Caco-2 (cell line): ENCODE measurements around the gene TMEM150C. TPM values are rescaled to one million over a fixed set of nuclear protein-coding genes. Genes with fewer than 3 reads are reported as not detected.

ENCODE experiments used
- BruUV-seq: library from RNA; stranded (reverse); fragments of 400-500 nt; replicated peaks from 2 replicates; lab custom pipeline; 2021; lab: Mats Ljungman, UMichigan
- CTCF ChIA-PET: fragments of 300-600 bp; sonication (Branson Sonifier 250); formaldehyde crosslinking; loops from one replicate; lab custom pipeline; 2022; ENCODE audit warnings: antibody characterized with exemption; lab: Charles Lee
- POLR2A ChIA-PET: fragments of 300-600 bp; sonication (Branson Sonifier 250); formaldehyde crosslinking; loops from one replicate; lab custom pipeline; 2022; ENCODE audit warnings: antibody characterized with exemption; lab: Charles Lee
- DNase-seq, 2 experiments: peaks; one replicate each; pipeline versions ENCODE4 v3.0.0 to v3.0.0-alpha.2; 2020 to 2022
- H3K27me3 ChIP-seq: replicated peaks from 2 replicates; pipeline ENCODE4 v1.6.0; 2011; ENCODE audit warnings: low read length; ENCODE audit not compliant: control insufficient read depth, insufficient read depth
- H3K36me3 ChIP-seq: 2 replicates; pipeline ENCODE4 v1.5.1; 2011; ENCODE audit warnings: low read length; ENCODE audit not compliant: control insufficient read depth, insufficient read depth
- H3K4me1 ChIP-seq: fragments of 250-450 bp; sonication (Bioruptor Pico); 2 replicates; pipeline ENCODE4 v1.5.1; 2020; ENCODE audit warnings: mild to moderate bottlenecking
- H3K4me3 ChIP-seq: 2 replicates; pipeline ENCODE4 v1.5.1; 2011; ENCODE audit warnings: low read depth, mild to moderate bottlenecking, control low read depth, low read length
- H3K9me3 ChIP-seq: fragments of 250-450 bp; sonication (Bioruptor Pico); 2 replicates; pipeline ENCODE4 v1.5.1; 2020; ENCODE audit warnings: mild to moderate bottlenecking, moderate library complexity
- H3K27ac Mint-ChIP-seq: one replicate; pipeline ENCODE4 v1.8.0; 2022; ENCODE audit warnings: mixed read lengths; ENCODE audit not compliant: unreplicated experiment
- H3K27me3 Mint-ChIP-seq: one replicate; pipeline ENCODE4 v1.8.0; 2022; ENCODE audit warnings: mixed read lengths; ENCODE audit not compliant: insufficient read depth, unreplicated experiment
- H3K36me3 Mint-ChIP-seq: one replicate; pipeline ENCODE4 v1.8.0; 2022; ENCODE audit warnings: mild to moderate bottlenecking, mixed read lengths; ENCODE audit not compliant: insufficient read depth, unreplicated experiment
- H3K4me1 Mint-ChIP-seq: one replicate; pipeline ENCODE4 v1.8.0; 2022; ENCODE audit warnings: low read depth, mixed read lengths; ENCODE audit not compliant: unreplicated experiment
- H3K4me3 Mint-ChIP-seq: one replicate; pipeline ENCODE4 v1.8.0; 2022; ENCODE audit warnings: mild to moderate bottlenecking, moderate library complexity, mixed read lengths; ENCODE audit not compliant: unreplicated experiment
- H3K9me3 Mint-ChIP-seq: one replicate; pipeline ENCODE4 v1.8.0; 2022; ENCODE audit warnings: mixed read lengths; ENCODE audit not compliant: unreplicated experiment
- intact Hi-C: fragments of 100-400 bp; cut with micrococcal nuclease; formaldehyde crosslinking; loops from one replicate; pipeline ENCODE4 v1.10.0; 2022; ENCODE audit not compliant: unreplicated experiment
- total RNA-seq: library from RNA; stranded (reverse); gene quantifications from 2 replicates; pipeline ENCODE4 v1.2.3, GENCODE V29; 2022
- TF ChIP-seq, protein P1 (sequence below), 2 experiments: fragments of 200-600 bp in 1 of 2; IDR thresholded peaks; 1 replicate in 1 of 2; 2 replicates in 1 of 2; pipeline versions ENCODE4 v1.5.1 to v1.8.0; 2011 to 2022; ENCODE audit warnings: antibody characterized with exemption in 1 of 2, control low read depth in 1 of 2, inconsistent platforms in 1 of 2, low read depth in 1 of 2, low read length in 1 of 2, mild to moderate bottlenecking in 1 of 2, moderate library complexity in 1 of 2; ENCODE audit not compliant: insufficient read depth in 1 of 2, severe bottlenecking in 1 of 2, unreplicated experiment in 1 of 2

Gene TMEM150C
- total RNA-seq, 1 experiment from 2014 or later, result 5.7 TPM

- intact Hi-C loops, result no loop called here
- no peak overlapping the region for H3K4me3 ChIP-seq
- H3K4me1 ChIP-seq, result peaks cover 5% of the 10 kb centered on the region
- H3K36me3 ChIP-seq, result no peaks in the 10 kb centered on the region
- peaks cover 41% of the 10 kb centered on the region for H3K36me3 Mint-ChIP-seq
- H3K27me3 Mint-ChIP-seq, result no peaks in the 10 kb centered on the region
- H3K4me1 Mint-ChIP-seq, result no peaks in the 10 kb centered on the region
- DNase-seq, result no peak
- H3K9me3 ChIP-seq, result no peaks in the 10 kb centered on the region
- no peaks in the 10 kb centered on the region for H3K9me3 Mint-ChIP-seq
- CTCF ChIA-PET, result no interaction called here
- H3K27me3 ChIP-seq, result no peaks in the 10 kb centered on the region
- TF ChIP-seq, protein P1, sequence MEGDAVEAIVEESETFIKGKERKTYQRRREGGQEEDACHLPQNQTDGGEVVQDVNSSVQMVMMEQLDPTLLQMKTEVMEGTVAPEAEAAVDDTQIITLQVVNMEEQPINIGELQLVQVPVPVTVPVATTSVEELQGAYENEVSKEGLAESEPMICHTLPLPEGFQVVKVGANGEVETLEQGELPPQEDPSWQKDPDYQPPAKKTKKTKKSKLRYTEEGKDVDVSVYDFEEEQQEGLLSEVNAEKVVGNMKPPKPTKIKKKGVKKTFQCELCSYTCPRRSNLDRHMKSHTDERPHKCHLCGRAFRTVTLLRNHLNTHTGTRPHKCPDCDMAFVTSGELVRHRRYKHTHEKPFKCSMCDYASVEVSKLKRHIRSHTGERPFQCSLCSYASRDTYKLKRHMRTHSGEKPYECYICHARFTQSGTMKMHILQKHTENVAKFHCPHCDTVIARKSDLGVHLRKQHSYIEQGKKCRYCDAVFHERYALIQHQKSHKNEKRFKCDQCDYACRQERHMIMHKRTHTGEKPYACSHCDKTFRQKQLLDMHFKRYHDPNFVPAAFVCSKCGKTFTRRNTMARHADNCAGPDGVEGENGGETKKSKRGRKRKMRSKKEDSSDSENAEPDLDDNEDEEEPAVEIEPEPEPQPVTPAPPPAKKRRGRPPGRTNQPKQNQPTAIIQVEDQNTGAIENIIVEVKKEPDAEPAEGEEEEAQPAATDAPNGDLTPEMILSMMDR (IDR thresholded peaks at IDR 0.05; ENCODE audit: insufficient read depth in 1 of 2, low read depth in 1 of 2, low read length in 1 of 2, severe bottlenecking in 1 of 2, unreplicated experiment in 1 of 2), result no peak
- H3K27ac Mint-ChIP-seq, result no peak overlapping the region
- H3K4me3 Mint-ChIP-seq, result no peak overlapping the region
- no TSS peak for BruUV-seq
- POLR2A ChIA-PET, result no interaction called here
Measured at GRCh38 chr4:82467471-82467870, 94.3 kb downstream of the TMEM150C start.

GRCh38 chr4:82463221-82463620 is 98.6 kb downstream of the TMEM150C start:
- H3K36me3 Mint-ChIP-seq, result peaks cover 62% of the 10 kb centered on the region
- DNase-seq, result no peak
- H3K27me3 Mint-ChIP-seq, result no peaks in the 10 kb centered on the region
- no peaks in the 10 kb centered on the region for H3K36me3 ChIP-seq
- H3K4me3 ChIP-seq, result no peak overlapping the region
- BruUV-seq, result no TSS peak
- intact Hi-C loops, result loop anchor here (2.0 to 5.0 kb wide), 3 partner anchors 100 to 334 kb away; partner anchors contain the start of gene SCD5
- H3K27me3 ChIP-seq, result no peaks in the 10 kb centered on the region
- no peaks in the 10 kb centered on the region for H3K9me3 ChIP-seq
- H3K4me1 Mint-ChIP-seq, result no peaks in the 10 kb centered on the region
- peaks cover 5% of the 10 kb centered on the region for H3K4me1 ChIP-seq
- ChIA-PET POLR2A (no interaction called here), CTCF (no interaction called here)
- no peak overlapping the region for H3K4me3 Mint-ChIP-seq
- H3K9me3 Mint-ChIP-seq, result no peaks in the 10 kb centered on the region
- H3K27ac Mint-ChIP-seq, result no peak overlapping the region
- TF ChIP-seq, protein P1 (IDR thresholded peaks at IDR 0.05; ENCODE audit: insufficient read depth in 1 of 2, low read depth in 1 of 2, low read length in 1 of 2, severe bottlenecking in 1 of 2, unreplicated experiment in 1 of 2), result no peak

DNA sequence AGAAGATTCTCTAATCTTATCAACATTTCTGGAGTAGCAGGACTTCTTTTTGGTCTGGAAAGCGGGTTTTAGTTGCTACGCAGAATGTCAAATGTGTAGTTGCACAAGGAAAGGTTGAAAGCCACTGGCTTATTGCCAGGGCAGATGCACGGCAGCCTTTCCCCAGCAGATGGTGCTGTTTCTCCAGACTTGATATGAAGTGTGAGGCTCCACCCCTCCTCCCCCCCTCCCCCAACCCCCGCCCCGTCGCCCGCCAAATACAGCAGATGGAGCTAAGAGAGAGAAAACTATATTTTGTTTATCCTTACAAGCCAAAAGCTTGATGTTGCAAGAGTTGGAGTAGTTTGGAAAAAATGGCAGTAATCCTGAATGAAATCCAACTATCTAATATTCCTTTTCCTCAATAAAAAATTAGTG is 99.4 kb downstream of the TMEM150C start:
- CTCF ChIA-PET, result interaction anchor here (0.6 to 1.1 kb wide), 19 partner anchors 9 to 822 kb away, joined by 3 to 9 read pairs (median 4); partner anchors contain the start of gene COQ2
- peak; percentile 82 to 88 for DNase-seq
- peaks cover 5% of the 10 kb centered on the region for H3K4me1 ChIP-seq
- BruUV-seq, result no TSS peak
- Mint-ChIP-seq H3K4me3 (no peak overlapping the region), H3K36me3 (peaks cover 64% of the 10 kb centered on the region), H3K27ac (no peak overlapping the region), H3K27me3 (no peaks in the 10 kb centered on the region), H3K9me3 (no peaks in the 10 kb centered on the region), H3K4me1 (no peaks in the 10 kb centered on the region)
- POLR2A ChIA-PET, result no interaction called here
- intact Hi-C loops, result loop anchor here (1.0 to 5.0 kb wide), 5 partner anchors 100 to 335 kb away; partner anchors contain the start of gene SCD5
- no peaks in the 10 kb centered on the region for H3K9me3 ChIP-seq
- TF ChIP-seq, protein P1 (IDR thresholded peaks at IDR 0.05; ENCODE audit: insufficient read depth in 1 of 2, low read depth in 1 of 2, low read length in 1 of 2, severe bottlenecking in 1 of 2, unreplicated experiment in 1 of 2), result peak; percentile 72 to 87
- no peaks in the 10 kb centered on the region for H3K36me3 ChIP-seq
- no peak overlapping the region for H3K4me3 ChIP-seq
- H3K27me3 ChIP-seq, result no peaks in the 10 kb centered on the region
